ENCODE results near the gene AMFR.

Gene AMFR

DNA sequence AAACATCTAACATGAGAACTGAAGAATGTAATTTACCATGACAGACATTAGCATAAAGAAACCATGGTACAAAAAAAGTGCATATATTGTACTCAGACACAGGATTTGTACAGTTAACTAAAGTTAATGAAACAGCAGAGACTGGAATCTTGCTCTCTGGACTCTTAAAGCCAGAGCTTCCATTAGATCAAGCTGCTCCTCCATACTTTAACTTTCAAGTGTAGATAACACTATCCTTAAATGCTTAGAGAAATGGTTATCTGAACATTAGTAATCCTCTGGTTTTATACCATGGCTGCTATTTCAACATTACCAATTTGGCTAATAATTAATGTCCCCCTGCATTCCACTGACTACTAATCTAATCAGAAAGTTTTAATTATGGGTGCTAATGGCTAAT, 22.7 kb upstream of the AMFR start:
- Mint-ChIP-seq H3K27me3 (ENCODE audit: low read depth) (no peaks in the 10 kb centered on the region), H3K4me1 (ENCODE audit: low read depth) (peaks cover 42% of the 10 kb centered on the region), H3K4me3 (peak overlapping the region; percentile 43), H3K36me3 (ENCODE audit: low read depth) (peaks cover 17% of the 10 kb centered on the region), H3K9me3 (no peaks in the 10 kb centered on the region), H3K27ac (peak overlapping the region; percentile 76)

DNA sequence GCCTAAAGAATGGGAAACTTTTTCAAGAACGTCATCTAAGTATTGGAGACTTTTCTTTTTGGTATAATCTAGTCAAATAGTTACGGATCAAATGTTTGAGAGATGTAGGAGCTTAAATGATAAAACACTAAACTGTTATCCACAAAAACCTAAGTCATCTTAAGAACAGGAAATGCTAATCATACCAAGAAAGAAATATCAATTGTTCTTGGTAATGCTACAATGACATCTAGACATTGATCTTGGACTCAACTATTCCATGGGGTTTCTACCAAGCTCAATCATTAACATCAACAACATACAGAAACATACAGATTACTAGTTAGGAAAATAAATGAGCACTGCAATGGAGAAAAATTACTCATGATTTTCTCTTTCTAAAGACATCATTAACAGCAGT, 21.9 kb upstream of the AMFR start:
- H3K27me3 Mint-ChIP-seq (ENCODE audit: low read depth) = no peaks in the 10 kb centered on the region
- H3K27ac Mint-ChIP-seq = peak overlapping the region; percentile 76
- no peak overlapping the region for H3K4me3 Mint-ChIP-seq
- H3K9me3 Mint-ChIP-seq = no peaks in the 10 kb centered on the region
- peaks cover 38% of the 10 kb centered on the region for H3K4me1 Mint-ChIP-seq (ENCODE audit: low read depth)
- peaks cover 20% of the 10 kb centered on the region for H3K36me3 Mint-ChIP-seq (ENCODE audit: low read depth)

DNA sequence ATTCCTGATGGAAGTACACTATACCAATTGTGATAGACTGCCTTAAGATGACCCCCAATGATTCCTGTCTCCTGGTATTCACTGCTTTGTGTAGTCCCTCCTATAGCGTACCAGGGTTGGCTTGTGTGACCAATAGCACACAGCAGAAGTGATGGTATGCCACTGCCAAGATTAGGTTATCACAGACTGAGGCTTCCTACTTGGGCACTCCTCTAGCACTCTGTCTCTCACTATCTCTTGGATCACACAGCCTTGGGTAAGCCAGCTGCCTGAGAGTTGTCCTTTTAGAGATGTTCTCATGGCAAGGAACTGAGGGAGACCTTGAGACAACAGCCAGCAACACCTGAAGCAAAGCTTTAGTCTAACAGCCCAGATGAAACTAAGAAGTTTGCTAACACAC, 12.7 kb upstream of the AMFR start:
- Mint-ChIP-seq H3K27me3 (ENCODE audit: low read depth) (no peaks in the 10 kb centered on the region), H3K36me3 (ENCODE audit: low read depth) (peaks cover 41% of the 10 kb centered on the region), H3K9me3 (no peaks in the 10 kb centered on the region), H3K27ac (no peak overlapping the region), H3K4me3 (no peak overlapping the region), H3K4me1 (ENCODE audit: low read depth) (peaks cover 6% of the 10 kb centered on the region)

DNA sequence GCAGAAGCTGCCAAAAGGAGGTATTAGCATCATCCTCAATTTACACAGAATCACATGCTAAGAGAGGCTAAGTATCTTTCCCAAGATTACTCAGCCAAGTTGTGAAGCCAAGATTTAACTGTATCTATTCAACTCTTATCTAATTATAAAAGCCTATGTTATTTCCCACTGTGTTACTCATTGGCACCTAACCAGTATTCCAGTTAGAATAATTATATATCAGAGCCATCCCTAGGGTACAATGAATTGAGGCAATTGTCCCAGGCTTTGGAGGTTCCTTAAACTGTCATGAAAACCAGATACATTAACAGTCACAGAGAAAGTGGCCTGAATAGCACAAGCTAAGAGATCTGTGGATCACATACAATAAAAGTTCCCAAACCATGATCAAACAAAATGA, 10.9 kb upstream of the AMFR start:
- no peak overlapping the region for H3K27ac Mint-ChIP-seq
- peaks cover 4% of the 10 kb centered on the region for H3K4me1 Mint-ChIP-seq (ENCODE audit: low read depth)
- no peaks in the 10 kb centered on the region for H3K9me3 Mint-ChIP-seq
- no peaks in the 10 kb centered on the region for H3K27me3 Mint-ChIP-seq (ENCODE audit: low read depth)
- H3K36me3 Mint-ChIP-seq (ENCODE audit: low read depth) = peaks cover 36% of the 10 kb centered on the region
- H3K4me3 Mint-ChIP-seq = no peak overlapping the region

DNA sequence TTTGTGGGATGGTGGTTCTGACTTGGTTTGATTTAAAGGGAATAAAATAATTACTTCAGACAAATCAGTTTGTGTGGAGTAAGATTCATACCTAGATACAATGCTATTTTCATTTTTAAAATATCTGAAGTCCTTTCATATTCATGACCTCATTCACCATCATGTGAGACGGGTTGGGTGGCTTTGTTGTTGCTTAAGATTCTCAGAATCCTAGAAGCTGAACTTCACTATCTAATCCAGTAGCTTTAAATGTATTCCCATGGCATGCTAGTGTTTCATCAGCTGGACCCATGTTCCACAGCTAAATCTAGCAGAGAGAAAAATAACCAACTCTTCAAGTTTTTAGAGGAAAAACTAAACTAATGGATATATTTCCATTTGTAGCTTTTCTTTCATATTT, 2.7 kb upstream of the AMFR start:
- Mint-ChIP-seq H3K27ac (no peak overlapping the region), H3K4me3 (no peak overlapping the region), H3K9me3 (no peaks in the 10 kb centered on the region), H3K27me3 (ENCODE audit: low read depth) (no peaks in the 10 kb centered on the region), H3K36me3 (ENCODE audit: low read depth) (peaks cover 23% of the 10 kb centered on the region), H3K4me1 (ENCODE audit: low read depth) (peaks cover 16% of the 10 kb centered on the region)

DNA sequence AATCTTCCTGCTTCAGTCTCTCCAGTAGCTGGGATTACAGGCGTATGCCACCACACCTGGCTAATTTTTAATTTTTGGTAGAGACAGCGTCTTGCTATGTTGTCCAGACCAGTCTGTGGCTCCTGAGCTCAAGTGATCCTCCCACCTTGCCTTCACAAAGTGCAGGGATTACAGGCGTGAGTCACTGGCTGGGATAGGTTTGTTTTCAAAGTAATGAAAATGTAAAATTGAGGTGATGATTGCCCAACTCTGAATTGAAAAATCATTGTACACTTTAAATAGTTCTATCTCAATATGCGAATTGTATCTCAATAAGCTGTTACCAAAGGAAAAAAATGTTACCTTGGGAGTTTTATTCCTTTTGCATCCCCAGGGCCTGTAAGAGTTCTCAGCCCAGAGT, 1.2 kb upstream of the AMFR start:
- Mint-ChIP-seq H3K36me3 (ENCODE audit: low read depth) (peaks cover 15% of the 10 kb centered on the region), H3K27me3 (ENCODE audit: low read depth) (no peaks in the 10 kb centered on the region), H3K4me1 (ENCODE audit: low read depth) (peaks cover 30% of the 10 kb centered on the region), H3K9me3 (no peaks in the 10 kb centered on the region), H3K27ac (no peak overlapping the region), H3K4me3 (peak overlapping the region; percentile 72)

DNA sequence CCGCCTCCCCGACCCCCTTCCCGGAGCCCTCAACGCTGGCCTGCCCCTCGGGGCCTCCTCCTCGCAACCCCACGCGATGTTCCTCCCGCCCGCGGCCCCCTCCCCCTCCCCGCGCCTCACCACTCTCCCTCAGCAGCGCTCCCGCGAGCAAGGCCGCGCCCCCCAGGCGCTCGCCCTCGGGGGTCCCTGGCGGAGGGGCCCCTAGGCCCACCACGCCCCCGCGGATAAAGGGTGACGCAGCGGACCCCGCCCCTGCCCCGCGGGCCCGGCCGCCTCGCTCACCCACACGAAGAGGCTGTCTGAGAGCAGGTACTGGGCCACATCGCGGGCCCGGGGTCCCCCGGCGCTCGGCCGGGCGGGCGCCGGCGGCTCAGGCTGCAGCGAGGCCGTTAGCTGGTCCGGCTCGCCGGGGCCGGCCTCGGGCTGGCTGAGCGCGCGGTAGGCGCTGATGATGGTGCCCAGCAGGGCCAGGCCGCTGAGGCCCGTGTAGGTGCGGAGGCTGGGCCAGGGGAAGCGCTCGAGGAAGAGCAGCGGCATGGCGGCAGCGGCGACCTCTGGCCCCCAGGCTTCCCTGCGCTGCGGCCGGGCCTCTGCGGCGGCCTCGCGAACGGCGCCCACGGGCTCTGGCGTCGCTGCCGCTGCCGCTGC, 430 bp downstream of the AMFR start:
- Mint-ChIP-seq H3K4me3 (peak overlapping the region; percentile 97), H3K27ac (no peak overlapping the region), H3K36me3 (ENCODE audit: low read depth) (peaks cover 8% of the 10 kb centered on the region), H3K9me3 (no peaks in the 10 kb centered on the region), H3K4me1 (ENCODE audit: low read depth) (peaks cover 38% of the 10 kb centered on the region), H3K27me3 (ENCODE audit: low read depth) (no peaks in the 10 kb centered on the region)

DNA sequence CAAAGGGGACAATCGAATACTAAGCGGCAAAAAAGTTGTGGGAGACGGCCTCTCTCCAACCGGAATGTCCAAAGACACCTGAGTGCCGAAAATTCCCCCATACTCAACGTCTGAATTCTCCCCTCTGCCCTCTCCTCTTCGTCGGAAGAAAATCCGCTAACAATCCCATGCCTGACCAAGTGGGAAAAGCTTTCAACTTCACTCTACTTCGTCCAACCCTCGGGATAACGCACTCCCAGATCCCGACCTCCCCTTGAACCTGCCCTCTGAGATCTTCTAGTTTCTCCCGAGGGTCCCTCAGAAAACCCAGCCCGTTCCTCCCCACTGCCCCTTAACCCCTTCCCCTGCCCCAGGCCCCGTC, 961 bp downstream of the AMFR start:
- Mint-ChIP-seq H3K27me3 (ENCODE audit: low read depth) (no peaks in the 10 kb centered on the region), H3K36me3 (ENCODE audit: low read depth) (peaks cover 4% of the 10 kb centered on the region), H3K27ac (peak overlapping the region; percentile 84), H3K9me3 (no peaks in the 10 kb centered on the region), H3K4me3 (peak overlapping the region; percentile 97), H3K4me1 (ENCODE audit: low read depth) (peaks cover 38% of the 10 kb centered on the region)

DNA sequence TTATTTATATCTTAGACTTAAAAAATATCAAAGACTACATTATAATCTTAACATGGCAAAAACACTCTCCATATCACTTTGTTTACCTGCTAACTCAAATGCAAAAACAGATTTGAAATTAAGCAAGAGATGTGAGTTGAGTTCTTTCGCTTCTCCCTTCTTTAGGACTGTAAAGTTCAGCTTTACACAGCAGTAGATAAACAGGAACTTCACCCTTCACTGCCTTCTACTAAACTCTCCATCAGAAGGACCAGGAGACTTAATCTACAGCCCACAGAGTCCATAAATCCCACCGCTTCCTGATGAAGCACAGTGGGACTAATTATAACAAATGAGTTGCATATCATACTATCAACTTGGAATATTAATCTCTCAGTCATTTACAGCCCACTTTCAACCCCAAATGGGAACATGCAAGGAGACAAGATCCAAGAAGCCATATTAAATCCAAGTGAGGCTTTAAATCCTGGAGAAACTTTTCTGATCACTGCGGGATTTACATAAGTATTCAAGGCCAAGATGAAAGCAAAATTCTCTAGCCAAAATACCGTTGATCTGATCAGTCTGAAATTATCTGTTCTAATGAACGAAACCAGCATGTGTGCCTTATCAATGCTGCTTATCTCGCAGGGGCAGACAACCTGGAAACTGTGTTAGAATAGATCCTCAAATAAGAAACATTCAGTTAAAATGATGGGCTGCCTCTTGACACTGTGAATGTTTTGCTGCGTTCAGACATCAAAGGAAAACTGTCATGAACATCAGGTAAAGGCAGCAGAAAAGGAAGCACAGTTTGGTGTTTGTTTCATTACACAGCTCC, 1.6 kb downstream of the AMFR start:
- peak overlapping the region; percentile 97 for H3K4me3 Mint-ChIP-seq
- peak overlapping the region; percentile 84 for H3K27ac Mint-ChIP-seq
- peaks cover 4% of the 10 kb centered on the region for H3K36me3 Mint-ChIP-seq (ENCODE audit: low read depth)
- no peaks in the 10 kb centered on the region for H3K27me3 Mint-ChIP-seq (ENCODE audit: low read depth)
- no peaks in the 10 kb centered on the region for H3K9me3 Mint-ChIP-seq
- peaks cover 38% of the 10 kb centered on the region for H3K4me1 Mint-ChIP-seq (ENCODE audit: low read depth)

DNA sequence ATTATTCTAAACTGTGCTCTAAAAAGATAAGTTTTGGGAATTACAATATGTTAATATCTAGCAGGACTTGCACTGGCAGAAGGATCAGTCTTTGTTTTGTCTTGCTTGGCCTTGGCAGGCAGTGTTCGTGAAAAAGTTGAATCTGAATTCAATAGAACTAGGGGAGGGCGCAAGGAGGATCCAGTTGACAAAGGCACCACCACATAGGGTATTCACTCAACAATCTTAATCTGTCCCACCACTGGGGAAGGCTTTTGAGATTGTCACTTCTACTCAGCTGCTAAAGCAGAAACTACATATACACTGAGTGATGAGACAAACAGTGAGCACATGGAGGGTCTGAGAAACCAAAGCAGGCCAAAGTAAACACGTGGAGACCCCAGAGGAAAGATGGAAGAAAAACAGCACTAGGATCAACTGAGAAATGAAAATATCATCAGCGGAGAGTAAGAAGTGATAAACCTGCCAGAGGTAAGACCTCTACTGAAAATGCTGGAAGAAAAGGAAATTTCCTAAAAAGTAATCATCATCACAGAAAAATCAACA, 2.4 kb downstream of the AMFR start:
- H3K9me3 Mint-ChIP-seq = no peaks in the 10 kb centered on the region
- peak overlapping the region; percentile 46 for H3K4me3 Mint-ChIP-seq
- peaks cover 4% of the 10 kb centered on the region for H3K36me3 Mint-ChIP-seq (ENCODE audit: low read depth)
- no peak overlapping the region for H3K27ac Mint-ChIP-seq
- H3K27me3 Mint-ChIP-seq (ENCODE audit: low read depth) = no peaks in the 10 kb centered on the region
- H3K4me1 Mint-ChIP-seq (ENCODE audit: low read depth) = peaks cover 38% of the 10 kb centered on the region

DNA sequence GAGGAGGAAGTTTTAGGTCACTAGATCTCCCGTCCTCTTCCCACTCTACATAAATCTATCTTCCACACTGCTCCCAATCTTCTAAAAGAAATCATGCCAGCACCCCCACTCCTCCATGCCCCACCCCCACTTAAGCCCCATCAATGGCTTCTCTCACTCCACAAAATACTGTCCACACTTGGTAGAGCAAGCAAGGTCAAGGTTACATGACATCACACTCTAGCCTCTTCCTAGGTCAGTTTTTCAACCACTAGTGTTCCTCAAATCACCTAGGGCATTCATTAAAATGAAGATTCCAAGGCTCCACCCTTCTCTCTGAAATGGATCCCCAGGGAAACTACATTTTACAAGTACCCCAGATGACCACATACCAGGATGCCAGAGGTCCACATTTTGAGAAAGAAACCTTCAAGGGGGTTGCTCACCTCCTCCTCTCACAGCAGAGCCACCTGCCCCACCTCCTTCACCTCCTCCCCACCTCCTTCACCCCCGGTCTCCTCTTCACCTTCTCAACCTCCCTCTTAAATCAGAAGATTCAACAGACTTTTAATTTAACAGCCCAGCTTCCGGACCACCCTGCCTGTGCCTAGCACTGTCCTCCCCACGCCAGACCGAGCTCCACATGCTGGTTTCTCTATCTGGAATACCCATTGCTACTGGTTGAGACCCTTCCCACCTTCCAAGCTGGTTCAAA, 3.2 kb downstream of the AMFR start:
- H3K27me3 Mint-ChIP-seq (ENCODE audit: low read depth) = no peaks in the 10 kb centered on the region
- peaks cover 4% of the 10 kb centered on the region for H3K36me3 Mint-ChIP-seq (ENCODE audit: low read depth)
- peaks cover 38% of the 10 kb centered on the region for H3K4me1 Mint-ChIP-seq (ENCODE audit: low read depth)
- no peak overlapping the region for H3K27ac Mint-ChIP-seq
- no peaks in the 10 kb centered on the region for H3K9me3 Mint-ChIP-seq
- no peak overlapping the region for H3K4me3 Mint-ChIP-seq

DNA sequence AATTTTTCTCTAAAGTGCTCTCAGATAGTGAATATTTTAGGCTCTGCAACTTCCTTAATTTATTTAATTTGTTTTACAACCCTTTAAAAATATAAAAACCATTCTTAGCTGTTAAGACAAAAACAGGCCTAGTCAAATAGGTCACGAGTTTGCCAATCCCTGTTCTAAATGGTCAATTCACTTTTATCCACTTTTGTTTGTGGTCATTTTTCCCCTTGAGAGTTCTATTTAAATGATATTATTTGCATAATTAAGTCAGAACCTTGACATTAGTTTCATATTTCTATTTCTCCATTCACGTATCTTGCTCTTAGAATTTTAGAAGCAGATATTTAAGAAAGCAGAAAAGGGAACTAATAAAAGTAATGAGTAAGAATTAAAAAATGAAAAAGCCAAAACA, 4.0 kb downstream of the AMFR start:
- no peaks in the 10 kb centered on the region for H3K27me3 Mint-ChIP-seq (ENCODE audit: low read depth)
- H3K9me3 Mint-ChIP-seq = no peaks in the 10 kb centered on the region
- H3K4me3 Mint-ChIP-seq = no peak overlapping the region
- H3K27ac Mint-ChIP-seq = no peak overlapping the region
- H3K4me1 Mint-ChIP-seq (ENCODE audit: low read depth) = peaks cover 38% of the 10 kb centered on the region
- peaks cover 4% of the 10 kb centered on the region for H3K36me3 Mint-ChIP-seq (ENCODE audit: low read depth)

DNA sequence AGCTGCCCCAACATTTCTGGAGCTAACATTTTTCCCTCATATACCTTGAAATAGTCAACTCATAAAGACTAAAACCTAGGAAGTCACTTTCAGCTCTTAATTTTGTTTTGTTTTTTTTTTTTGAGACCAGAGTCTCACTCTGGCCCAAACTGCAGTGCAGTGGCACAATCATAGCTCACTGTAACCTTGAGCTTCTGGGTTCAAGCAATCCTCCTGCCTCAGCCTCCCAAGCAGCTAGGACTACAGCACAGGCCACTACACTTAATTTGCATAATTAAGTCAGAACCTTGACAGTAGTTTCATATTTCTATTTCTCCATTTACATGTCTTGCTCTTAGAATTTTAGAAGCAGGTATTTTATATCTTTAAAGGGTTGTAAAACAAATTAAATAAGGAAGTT, 4.7 kb downstream of the AMFR start:
- no peaks in the 10 kb centered on the region for H3K27me3 Mint-ChIP-seq (ENCODE audit: low read depth)
- H3K36me3 Mint-ChIP-seq (ENCODE audit: low read depth) = peaks cover 4% of the 10 kb centered on the region
- H3K27ac Mint-ChIP-seq = no peak overlapping the region
- H3K4me3 Mint-ChIP-seq = no peak overlapping the region
- H3K4me1 Mint-ChIP-seq (ENCODE audit: low read depth) = peaks cover 38% of the 10 kb centered on the region
- no peaks in the 10 kb centered on the region for H3K9me3 Mint-ChIP-seq

DNA sequence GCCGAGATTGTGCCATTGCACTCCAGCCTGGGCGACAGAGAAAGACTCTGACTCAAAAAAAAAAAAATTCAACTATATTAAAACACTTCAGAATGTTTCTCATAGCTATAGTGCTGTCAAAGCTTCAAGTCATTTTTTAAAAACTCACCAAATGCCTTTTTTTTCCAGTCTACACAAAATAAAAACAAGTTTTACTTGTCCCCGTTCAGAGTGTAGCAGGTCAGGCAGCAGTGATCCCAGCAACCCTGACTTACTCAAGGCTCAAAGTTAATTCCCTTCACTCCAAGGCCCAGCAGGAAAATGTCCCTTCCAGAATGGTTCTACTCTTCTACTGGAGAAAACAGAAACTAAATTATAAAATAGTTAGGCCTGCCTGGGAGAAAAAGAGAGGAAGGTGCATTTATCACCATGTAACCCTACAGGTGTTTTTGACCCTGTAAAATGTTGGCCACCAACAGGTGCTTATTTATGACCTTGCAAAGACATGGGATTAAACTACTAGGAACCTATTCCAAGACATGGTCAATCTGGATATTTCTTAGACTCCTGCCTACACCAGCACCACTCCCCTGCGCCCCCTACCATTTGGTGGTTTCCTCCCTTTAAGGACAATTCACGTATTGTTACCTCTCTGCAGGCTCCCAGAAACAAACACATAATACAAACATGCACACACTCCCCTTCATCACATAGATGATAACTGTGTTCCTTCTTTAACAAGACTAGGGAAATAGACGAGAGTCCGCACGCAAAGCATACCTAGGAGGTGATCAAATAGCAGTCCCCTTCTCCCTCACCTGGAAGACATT, 5.4 kb downstream of the AMFR start:
- Mint-ChIP-seq H3K27me3 (ENCODE audit: low read depth) (no peaks in the 10 kb centered on the region), H3K4me1 (ENCODE audit: low read depth) (peaks cover 41% of the 10 kb centered on the region), H3K27ac (no peak overlapping the region), H3K9me3 (no peaks in the 10 kb centered on the region), H3K4me3 (no peak overlapping the region), H3K36me3 (ENCODE audit: low read depth) (peaks cover 4% of the 10 kb centered on the region)

All from T-helper 1 cell treated with Interleukin-12 subunit alpha and Interleukin-12 subunit beta and Interleukin-4 antibody, amounts not matched to agents 30 μg/mL and 1 μg/mL, for 36 hours (primary cell).